ENCODE data around the gene METTL27. TPM values are rescaled to one million over a fixed set of nuclear protein-coding genes. Genes with fewer than 3 reads are reported as not detected.
A peak's percentile ranks its signal among the peaks of the same experiment; 100 is the strongest.
"Not testable (repeated sequence)": the region's sequence is repeated elsewhere in the genome, so short reads cannot be mapped to it uniquely, and the experiment has no call there.

METTL27 gene
- total and polyA plus RNA-seq, 10 donors: 0.59 to 8.5 (median 2.9) TPM

GRCh38 chr7:73847941-73848723, 5.8 kb upstream of the METTL27 start:
- H3K4me3 ChIP-seq: no peak overlapping the region

DNA sequence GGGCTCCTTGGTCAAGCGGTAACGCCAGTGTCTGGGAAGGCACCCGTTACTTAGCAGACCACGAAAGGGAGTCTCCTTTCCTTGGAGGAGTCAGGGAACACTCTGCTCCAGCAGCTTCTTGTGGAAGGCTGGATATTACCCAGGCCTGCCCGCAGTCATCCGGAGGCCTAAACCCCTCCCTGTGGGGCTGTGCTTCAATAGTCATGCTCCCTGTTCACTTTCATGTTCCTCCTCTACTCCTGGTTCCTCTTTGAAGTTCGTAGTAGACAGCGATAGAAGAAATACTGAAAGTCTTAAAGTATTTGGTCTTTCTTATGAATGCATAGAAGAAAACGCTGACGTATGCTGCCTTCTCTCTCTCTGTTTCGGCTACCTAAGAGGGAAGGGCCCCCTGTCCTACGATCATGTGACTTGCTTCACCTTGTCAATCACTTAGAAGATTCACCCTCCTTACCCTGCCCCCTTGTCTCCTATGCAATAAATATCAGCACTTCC, 3.4 kb upstream of the METTL27 start:
- H3K27me3 ChIP-seq (replicated peaks in 1 of 7); H3K9me3 ChIP-seq; H3K4me3 ChIP-seq; intact Hi-C loops (cut with DNase I; ENCODE audit: low total_unique reads); H3K36me3 ChIP-seq; DNase-seq: not testable (repeated sequence)
- peak overlapping the region in 4 of 8 donors; percentile 26 to 56 (median 51) for H3K27ac ChIP-seq
- WGBS, 5 donors: 46 to 54% (median 47%) methylated on average over 12 of the region's 12 CpGs
- peaks cover 0 to 50% (median 32%) of the 10 kb centered on the region in 6 donors for H3K4me1 ChIP-seq

More at GRCh38 chr7:73847941-73848723, 5.8 kb upstream of the METTL27 start:
- H3K4me1 ChIP-seq: peaks cover 0 to 41% (median 19%) of the 10 kb centered on the region in 6 donors
- WGBS, 5 donors: 81 to 94% (median 88%) methylated on average over 10 of the region's 10 CpGs
- H3K9me3 ChIP-seq: no peaks in the 10 kb centered on the region
- H3K36me3 ChIP-seq: no peaks in the 10 kb centered on the region
- DNase-seq: peak; percentile 28
- H3K27ac ChIP-seq: no peak overlapping the region
- H3K27me3 ChIP-seq (replicated peaks in 1 of 7): peaks cover 0 to 5% (median 0%) of the 10 kb centered on the region in 7 donors
- TF ChIP-seq POLR2AphosphoS5 (IDR thresholded peaks at IDR 0.05) (no peak), POLR2A (IDR thresholded peaks at IDR 0.05) (no peak)
- TF ChIP-seq, protein P1, sequence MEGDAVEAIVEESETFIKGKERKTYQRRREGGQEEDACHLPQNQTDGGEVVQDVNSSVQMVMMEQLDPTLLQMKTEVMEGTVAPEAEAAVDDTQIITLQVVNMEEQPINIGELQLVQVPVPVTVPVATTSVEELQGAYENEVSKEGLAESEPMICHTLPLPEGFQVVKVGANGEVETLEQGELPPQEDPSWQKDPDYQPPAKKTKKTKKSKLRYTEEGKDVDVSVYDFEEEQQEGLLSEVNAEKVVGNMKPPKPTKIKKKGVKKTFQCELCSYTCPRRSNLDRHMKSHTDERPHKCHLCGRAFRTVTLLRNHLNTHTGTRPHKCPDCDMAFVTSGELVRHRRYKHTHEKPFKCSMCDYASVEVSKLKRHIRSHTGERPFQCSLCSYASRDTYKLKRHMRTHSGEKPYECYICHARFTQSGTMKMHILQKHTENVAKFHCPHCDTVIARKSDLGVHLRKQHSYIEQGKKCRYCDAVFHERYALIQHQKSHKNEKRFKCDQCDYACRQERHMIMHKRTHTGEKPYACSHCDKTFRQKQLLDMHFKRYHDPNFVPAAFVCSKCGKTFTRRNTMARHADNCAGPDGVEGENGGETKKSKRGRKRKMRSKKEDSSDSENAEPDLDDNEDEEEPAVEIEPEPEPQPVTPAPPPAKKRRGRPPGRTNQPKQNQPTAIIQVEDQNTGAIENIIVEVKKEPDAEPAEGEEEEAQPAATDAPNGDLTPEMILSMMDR (IDR thresholded peaks at IDR 0.05 in 8 of 11, conservative IDR thresholded peaks at IDR 0.05 in 3 of 11): no peak
- intact Hi-C loops (cut with DNase I; ENCODE audit: low total_unique reads): no loop called here

GRCh38 chr7:73844848-73845460, 2.6 kb upstream of the METTL27 start:
- Histone ChIP-seq H3K4me3 (no peak overlapping the region), H3K9me3 (no peaks in the 10 kb centered on the region), H3K4me1 (peaks cover 0 to 50% (median 32%) of the 10 kb centered on the region in 6 donors), H3K27me3 (replicated peaks in 1 of 7) (no peaks in the 10 kb centered on the region), H3K36me3 (no peaks in the 10 kb centered on the region), H3K27ac (no peak overlapping the region)
- no peak for DNase-seq
- WGBS, 5 donors: 80 to 87% (median 84%) methylated on average over 13 of the region's 13 CpGs
- intact Hi-C loops (cut with DNase I; ENCODE audit: low total_unique reads): no loop called here
- TF ChIP-seq POLR2AphosphoS5 (IDR thresholded peaks at IDR 0.05) (no peak), POLR2A (IDR thresholded peaks at IDR 0.05) (no peak)
- TF ChIP-seq, protein P1 (IDR thresholded peaks at IDR 0.05 in 8 of 11, conservative IDR thresholded peaks at IDR 0.05 in 3 of 11): no peak

GRCh38 chr7:73844131-73844547, 1.8 kb upstream of the METTL27 start:
- TF ChIP-seq POLR2A (IDR thresholded peaks at IDR 0.05): no peak
- TF ChIP-seq POLR2AphosphoS5 (IDR thresholded peaks at IDR 0.05): no peak
- TF ChIP-seq, protein P1 (IDR thresholded peaks at IDR 0.05 in 8 of 11, conservative IDR thresholded peaks at IDR 0.05 in 3 of 11): no peak
- DNase-seq: no peak
- Histone ChIP-seq H3K27me3 (replicated peaks in 1 of 7) (no peaks in the 10 kb centered on the region), H3K4me1 (peaks cover 0 to 50% (median 32%) of the 10 kb centered on the region in 6 donors), H3K27ac (no peak overlapping the region), H3K36me3 (no peaks in the 10 kb centered on the region), H3K9me3 (no peaks in the 10 kb centered on the region), H3K4me3 (no peak overlapping the region)
- intact Hi-C loops (cut with DNase I; ENCODE audit: low total_unique reads): no loop called here
- 11 to 26% (median 16%) methylated on average over 9 of the region's 9 CpGs for WGBS, 5 donors

All from spleen (tissue), 11 donors.